Left lung (tissue), 10 donors: Measurements from ENCODE around the gene SSC4D. TPM values are rescaled to one million over a fixed set of nuclear protein-coding genes. Genes with fewer than 3 reads are reported as not detected.
"Not testable (repeated sequence)": the region's sequence is repeated elsewhere in the genome, so short reads cannot be mapped to it uniquely, and the experiment has no call there.

Experiments used
- ATAC-seq: fragments of 200-7000 bp; cut with Tn5 transposase; one replicate; pipeline ENCODE4 v1.9.1; 2020; ENCODE audit warnings: moderate library complexity
- DNase-seq, 4 donors: peaks; one replicate each; pipeline ENCODE4 v3.0.0-alpha.2; 2013 to 2020
- H3K27ac ChIP-seq, 2 donors: fragments of 200-600 bp; sonication (generic) in 1 of 2; one replicate each; pipeline versions ENCODE4 v1.5.0 to v1.8.0; 2020 to 2021
- H3K27me3 ChIP-seq, 2 donors: fragments of 200-600 bp; sonication (generic) in 1 of 2; one replicate each; pipeline versions ENCODE4 v1.5.0 to v1.8.0; 2020 to 2021
- H3K36me3 ChIP-seq, 2 donors: fragments of 200-600 bp; sonication (generic) in 1 of 2; one replicate each; pipeline versions ENCODE4 v1.5.0 to v1.8.0; 2020 to 2021
- H3K4me1 ChIP-seq, 2 donors: fragments of 200-600 bp; one replicate each; pipeline ENCODE4 v1.8.0; 2021
- H3K4me3 ChIP-seq, 2 donors: fragments of 200-600 bp; sonication (generic) in 1 of 2; one replicate each; pipeline versions ENCODE4 v1.5.0 to v1.8.0; 2020 to 2021; ENCODE audit warnings: mild to moderate bottlenecking in 1 of 2
- H3K9me3 ChIP-seq, 2 donors: fragments of 200-600 bp; sonication (generic) in 1 of 2; one replicate each; pipeline versions ENCODE4 v1.5.0 to v1.8.0; 2020 to 2021
- CTCF ChIP-seq, 2 donors: fragments of 200-600 bp; sonication (generic) in 1 of 2; IDR thresholded peaks; one replicate each; pipeline versions ENCODE4 v1.5.0 to v1.8.0; 2021; ENCODE audit warnings: antibody characterized with exemption in 2 of 2
- intact Hi-C, 2 donors: fragments of 100-400 bp; cut with DNase I; formaldehyde crosslinking; loops; one replicate each; pipeline versions ENCODE4 v1.11.2 to v1.14.2; 2022
- polyA plus RNA-seq, 6 donors: library from polyadenylated mRNA; unstranded; fragments of 120-200 nt; gene quantifications; one replicate each; pipeline ENCODE4 v1.2.1, GENCODE V29; 2013; ENCODE audit not compliant: insufficient read length in 6 of 6
- total RNA-seq, 2 donors: library from RNA; stranded (reverse); fragmentation: NEBNext Ultra II Directional; extraction: Animal tissue kit (Norgen Biotek cat#: 25700); gene quantifications; one replicate each; pipeline ENCODE4 v1.2.1, GENCODE V29; 2021
- donor health status: DM: no; HTN: yes; CAD: no.
- donor health status: DM: no; HTN: no; CAD: no.

Gene SSC4D
- total and polyA plus RNA-seq, 8 donors, result 0.76 to 2.1 (median 1.7) TPM

GRCh38 chr7:76437873-76438272, 28.4 kb upstream of the SSC4D start:
- peak; percentile 91 for ATAC-seq
- H3K36me3 ChIP-seq, H3K27me3 ChIP-seq, intact Hi-C loops, H3K27ac ChIP-seq, H3K9me3 ChIP-seq, H3K4me1 ChIP-seq, H3K4me3 ChIP-seq: not testable (repeated sequence)
- peak; percentile 46 to 76 (median 66) for DNase-seq
- peak; percentile 55 to 56 for TF ChIP-seq CTCF (IDR thresholded peaks at IDR 0.05)

GRCh38 chr7:76430836-76431235, 21.3 kb upstream of the SSC4D start:
- no peaks in the 10 kb centered on the region for H3K9me3 ChIP-seq
- H3K36me3 ChIP-seq, result no peaks in the 10 kb centered on the region
- intact Hi-C loops, result no loop called here
- no peaks in the 10 kb centered on the region for H3K27me3 ChIP-seq
- ATAC-seq (no peak), DNase-seq (no peak)
- no peak overlapping the region for H3K4me3 ChIP-seq
- H3K27ac ChIP-seq, result no peak overlapping the region
- H3K4me1 ChIP-seq, result peaks cover 0 to 9% of the 10 kb centered on the region in 2 donors
- TF ChIP-seq CTCF (IDR thresholded peaks at IDR 0.05), result no peak

GRCh38 chr7:76430211-76430610, 20.7 kb upstream of the SSC4D start:
- intact Hi-C loops, result no loop called here
- no peak overlapping the region for H3K27ac ChIP-seq
- peaks cover 0 to 9% of the 10 kb centered on the region in 2 donors for H3K4me1 ChIP-seq
- no peaks in the 10 kb centered on the region for H3K9me3 ChIP-seq
- DNase-seq, result no peak
- no peak for TF ChIP-seq CTCF (IDR thresholded peaks at IDR 0.05)
- no peak for ATAC-seq
- H3K4me3 ChIP-seq, result no peak overlapping the region
- H3K27me3 ChIP-seq, result no peaks in the 10 kb centered on the region
- no peaks in the 10 kb centered on the region for H3K36me3 ChIP-seq

- peak; percentile 32 for ATAC-seq
Measured at GRCh38 chr7:76428868-76429805, 19.6 kb upstream of the SSC4D start.

More at GRCh38 chr7:76428868-76429805, 19.6 kb upstream of the SSC4D start:
- H3K36me3 ChIP-seq, result no peaks in the 10 kb centered on the region
- peaks cover 0 to 9% of the 10 kb centered on the region in 2 donors for H3K4me1 ChIP-seq
- no peak overlapping the region for H3K4me3 ChIP-seq
- no peak for TF ChIP-seq CTCF (IDR thresholded peaks at IDR 0.05)
- H3K27me3 ChIP-seq, result no peaks in the 10 kb centered on the region
- H3K27ac ChIP-seq, result no peak overlapping the region
- intact Hi-C loops, result no loop called here
- H3K9me3 ChIP-seq, result no peaks in the 10 kb centered on the region
- DNase-seq, result peak in 1 of 4 donors; percentile 63
